ENCODE measurements around the gene MAD1L1.
"Not testable (repeated sequence)": the region's sequence is repeated elsewhere in the genome, so short reads cannot be mapped to it uniquely, and the experiment has no call there.

MAD1L1 gene

GRCh38 chr7:2080477-2080876, 152.3 kb downstream of the MAD1L1 start:
- DNase-seq, result no peak

- no peak for DNase-seq
Observed at GRCh38 chr7:2080060-2080387, 152.7 kb downstream of the MAD1L1 start.

- peak; percentile 87 for DNase-seq
Observed at GRCh38 chr7:2079332-2080059, 153.2 kb downstream of the MAD1L1 start.

GRCh38 chr7:2078899-2079298, 153.8 kb downstream of the MAD1L1 start:
- DNase-seq, result no peak

GRCh38 chr7:2076649-2077064, 156.1 kb downstream of the MAD1L1 start:
- peak; percentile 42 for DNase-seq

- DNase-seq, result no peak
Observed at GRCh38 chr7:2075811-2076210, 156.9 kb downstream of the MAD1L1 start.

- peak; percentile 20 for DNase-seq
Observed at GRCh38 chr7:2074691-2075090, 158.1 kb downstream of the MAD1L1 start.

GRCh38 chr7:2072798-2073197, 159.9 kb downstream of the MAD1L1 start:
- no peak for DNase-seq

GRCh38 chr7:2072042-2072441, 160.7 kb downstream of the MAD1L1 start:
- DNase-seq, result no peak

GRCh38 chr7:2071133-2071832, 161.5 kb downstream of the MAD1L1 start:
- DNase-seq, result no peak

- DNase-seq, result no peak
Observed at GRCh38 chr7:2070151-2070763, 162.5 kb downstream of the MAD1L1 start.

GRCh38 chr7:2069472-2069860, 163.3 kb downstream of the MAD1L1 start:
- no peak for DNase-seq

GRCh38 chr7:2068693-2069471, 163.9 kb downstream of the MAD1L1 start:
- DNase-seq, result peak; percentile 20

- DNase-seq, result no peak
Observed at GRCh38 chr7:2066251-2066919, 166.4 kb downstream of the MAD1L1 start.

GRCh38 chr7:2065528-2065927, 167.2 kb downstream of the MAD1L1 start:
- DNase-seq, result no peak

GRCh38 chr7:2063563-2064260, 169.0 kb downstream of the MAD1L1 start:
- DNase-seq, result peak; percentile 58

- no peak for DNase-seq
Observed at GRCh38 chr7:2062648-2063047, 170.1 kb downstream of the MAD1L1 start.

GRCh38 chr7:2060701-2061100, 172.0 kb downstream of the MAD1L1 start:
- no peak for DNase-seq

- no peak for DNase-seq
Observed at GRCh38 chr7:2059964-2060700, 172.6 kb downstream of the MAD1L1 start.

GRCh38 chr7:2058246-2058645, 174.5 kb downstream of the MAD1L1 start:
- DNase-seq, result not testable (repeated sequence)

- DNase-seq, result no peak
Observed at GRCh38 chr7:2055956-2056355, 176.8 kb downstream of the MAD1L1 start.
